ENCODE data around the gene SCART1.
"Not testable (repeated sequence)": the region's sequence is repeated elsewhere in the genome, so short reads cannot be mapped to it uniquely, and the experiment has no call there.

The SCART1 gene

GRCh38 chr10:133516057-133516456, 62.3 kb downstream of the SCART1 start:
- H3K9me2 ChIP-seq (replicated peaks; ENCODE audit: control insufficient read depth, low read length), result no peaks in the 10 kb centered on the region
- H3K9me3 ChIP-seq (ENCODE audit: control insufficient read depth, insufficient read depth, low read length), result no peaks in the 10 kb centered on the region
- H3K36me3 ChIP-seq (ENCODE audit: control insufficient read depth, low read length), result no peaks in the 10 kb centered on the region
- H3K4me3 ChIP-seq (ENCODE audit: low read length), result no peak overlapping the region
- no peak overlapping the region for H3K4me2 ChIP-seq (ENCODE audit: low read length)
- H4K20me1 ChIP-seq (ENCODE audit: control insufficient read depth, insufficient read depth, low read depth, low read length), result no peaks in the 10 kb centered on the region
- H3K27me3 ChIP-seq (ENCODE audit: control insufficient read depth, low read length), result peaks cover 7% of the 10 kb centered on the region
- H3F3A ChIP-seq (ENCODE audit: control insufficient read depth, insufficient read depth), result no peaks in the 10 kb centered on the region
- no peaks in the 10 kb centered on the region for H3K79me2 ChIP-seq (ENCODE audit: control insufficient read depth, low read length)
- peaks cover 13% of the 10 kb centered on the region for H3K4me1 ChIP-seq (ENCODE audit: control insufficient read depth, low read length)
- no peak overlapping the region for H3K27ac ChIP-seq (ENCODE audit: low read depth, low read length)
- TF ChIP-seq EZH2phosphoT487 (IDR thresholded peaks at IDR 0.05; ENCODE audit: borderline replicate concordance, low read length) (no peak), CTCF (IDR thresholded peaks at IDR 0.05; ENCODE audit: low read depth, low read length, poor library complexity, severe bottlenecking) (no peak)

DNA sequence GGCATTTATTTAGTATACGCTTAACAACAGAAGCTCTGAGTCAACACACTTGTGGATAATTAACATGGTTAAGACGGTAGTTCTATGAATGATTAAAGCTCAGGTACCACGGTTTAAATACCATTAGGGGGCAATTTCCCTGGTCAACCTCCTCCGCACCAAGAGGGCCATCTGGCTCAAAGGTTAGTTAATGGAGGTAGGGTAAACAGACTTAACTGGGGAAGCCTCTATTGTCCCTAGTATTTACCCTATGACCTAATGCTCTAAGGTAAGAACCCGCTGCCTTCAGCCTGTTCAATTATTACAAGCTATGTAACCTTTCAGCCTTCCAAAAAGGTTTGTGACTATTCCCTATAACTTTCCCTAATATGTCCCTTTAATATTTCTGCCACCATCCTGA, 64.8 kb downstream of the SCART1 start:
- not testable (repeated sequence) for H3K4me2 ChIP-seq (ENCODE audit: low read length); H3K9me2 ChIP-seq (replicated peaks; ENCODE audit: control insufficient read depth, low read length); H3K79me2 ChIP-seq (ENCODE audit: control insufficient read depth, low read length); H3F3A ChIP-seq (ENCODE audit: control insufficient read depth, insufficient read depth); H3K9me3 ChIP-seq (ENCODE audit: control insufficient read depth, insufficient read depth, low read length); H3K27ac ChIP-seq (ENCODE audit: low read depth, low read length); H3K27me3 ChIP-seq (ENCODE audit: control insufficient read depth, low read length); H3K36me3 ChIP-seq (ENCODE audit: control insufficient read depth, low read length); H3K4me3 ChIP-seq (ENCODE audit: low read length); H4K20me1 ChIP-seq (ENCODE audit: control insufficient read depth, insufficient read depth, low read depth, low read length)
- H3K4me1 ChIP-seq (ENCODE audit: control insufficient read depth, low read length), result peaks cover 13% of the 10 kb centered on the region
